ENCODE data around the gene EMSY. TPM values are rescaled to one million over a fixed set of nuclear protein-coding genes. Genes with fewer than 3 reads are reported as not detected.

EMSY gene
- total RNA-seq, 1 donor from 2014 or later: 20.9 TPM

- no peak overlapping the region for H3K4me3 ChIP-seq
Measured at GRCh38 chr11:76510060-76511047, 65.5 kb downstream of the EMSY start.

GRCh38 chr11:76512851-76513653 is 68.2 kb downstream of the EMSY start:
- DNase-seq (no peak), ATAC-seq (no peak)
- TF ChIP-seq CTCF (IDR thresholded peaks at IDR 0.05): peak; percentile 39
- Histone ChIP-seq H3K27me3 (no peaks in the 10 kb centered on the region), H3K36me3 (peaks cover 26% of the 10 kb centered on the region), H3K4me3 (no peak overlapping the region), H3K27ac (no peak overlapping the region), H3K9me3 (no peaks in the 10 kb centered on the region), H3K4me1 (no peaks in the 10 kb centered on the region)
- intact Hi-C loops (cut with DNase I): no loop called here

More at GRCh38 chr11:76510060-76511047, 65.5 kb downstream of the EMSY start:
- peaks cover 6% of the 10 kb centered on the region for H3K36me3 ChIP-seq
- no peak for TF ChIP-seq CTCF (IDR thresholded peaks at IDR 0.05)
- H3K4me1 ChIP-seq: no peaks in the 10 kb centered on the region
- no peaks in the 10 kb centered on the region for H3K27me3 ChIP-seq
- ATAC-seq: no peak
- intact Hi-C loops (cut with DNase I): no loop called here
- H3K9me3 ChIP-seq: no peaks in the 10 kb centered on the region
- no peak overlapping the region for H3K27ac ChIP-seq
- no peak for DNase-seq

- ATAC-seq (no peak), DNase-seq (no peak)
- H3K4me1 ChIP-seq: no peaks in the 10 kb centered on the region
- H3K9me3 ChIP-seq: no peaks in the 10 kb centered on the region
- no peak overlapping the region for H3K4me3 ChIP-seq
- no peak for TF ChIP-seq CTCF (IDR thresholded peaks at IDR 0.05)
- no peak overlapping the region for H3K27ac ChIP-seq
- peaks cover 26% of the 10 kb centered on the region for H3K36me3 ChIP-seq
- no peaks in the 10 kb centered on the region for H3K27me3 ChIP-seq
- intact Hi-C loops (cut with DNase I): no loop called here
Measured at GRCh38 chr11:76513654-76514034, 68.8 kb downstream of the EMSY start.

GRCh38 chr11:76515494-76515893 is 70.7 kb downstream of the EMSY start:
- no peak overlapping the region for H3K27ac ChIP-seq
- no peaks in the 10 kb centered on the region for H3K4me1 ChIP-seq
- DNase-seq (no peak), ATAC-seq (no peak)
- TF ChIP-seq CTCF (IDR thresholded peaks at IDR 0.05): no peak
- intact Hi-C loops (cut with DNase I): no loop called here
- no peaks in the 10 kb centered on the region for H3K27me3 ChIP-seq
- H3K36me3 ChIP-seq: peaks cover 37% of the 10 kb centered on the region
- no peaks in the 10 kb centered on the region for H3K9me3 ChIP-seq
- no peak overlapping the region for H3K4me3 ChIP-seq

GRCh38 chr11:76523147-76523546 is 78.3 kb downstream of the EMSY start:
- intact Hi-C loops (cut with DNase I): no loop called here

More at GRCh38 chr11:76523147-76523546, 78.3 kb downstream of the EMSY start:
- Histone ChIP-seq H3K4me1 (peaks cover 8% of the 10 kb centered on the region), H3K9me3 (no peaks in the 10 kb centered on the region), H3K27ac (no peak overlapping the region), H3K27me3 (no peaks in the 10 kb centered on the region), H3K4me3 (no peak overlapping the region), H3K36me3 (peaks cover 57% of the 10 kb centered on the region)
- no peak for TF ChIP-seq CTCF (IDR thresholded peaks at IDR 0.05)
- no peak for ATAC-seq
- no peak for DNase-seq
